ENCODE data around the gene STXBP6.

STXBP6 gene

GRCh38 chr14:24925771-24926374 is 124.1 kb downstream of the STXBP6 start:
- no peaks in the 10 kb centered on the region for H3K27me3 Mint-ChIP-seq (ENCODE audit: low read depth)
- no peaks in the 10 kb centered on the region for H3K36me3 Mint-ChIP-seq (ENCODE audit: low read depth)
- no peaks in the 10 kb centered on the region for H3K4me1 Mint-ChIP-seq (ENCODE audit: low read depth)
- H3K27ac Mint-ChIP-seq = no peak overlapping the region
- H3K4me3 Mint-ChIP-seq = no peak overlapping the region
- no peaks in the 10 kb centered on the region for H3K9me3 Mint-ChIP-seq

- Mint-ChIP-seq H3K27ac (no peak overlapping the region), H3K27me3 (ENCODE audit: low read depth) (no peaks in the 10 kb centered on the region), H3K9me3 (no peaks in the 10 kb centered on the region), H3K36me3 (ENCODE audit: low read depth) (no peaks in the 10 kb centered on the region), H3K4me3 (no peak overlapping the region), H3K4me1 (ENCODE audit: low read depth) (no peaks in the 10 kb centered on the region)
Measured at GRCh38 chr14:24924544-24924943, 125.4 kb downstream of the STXBP6 start.

- Mint-ChIP-seq H3K4me3 (no peak overlapping the region), H3K4me1 (ENCODE audit: low read depth) (no peaks in the 10 kb centered on the region)
Measured at GRCh38 chr14:24921903-24922302, 128.0 kb downstream of the STXBP6 start.

GRCh38 chr14:24920265-24921075 is 129.5 kb downstream of the STXBP6 start:
- no peaks in the 10 kb centered on the region for H3K36me3 Mint-ChIP-seq (ENCODE audit: low read depth)
- H3K9me3 Mint-ChIP-seq = no peaks in the 10 kb centered on the region
- H3K27ac Mint-ChIP-seq = no peak overlapping the region
- no peaks in the 10 kb centered on the region for H3K27me3 Mint-ChIP-seq (ENCODE audit: low read depth)
- H3K4me3 Mint-ChIP-seq = no peak overlapping the region
- H3K4me1 Mint-ChIP-seq (ENCODE audit: low read depth) = no peaks in the 10 kb centered on the region

More at GRCh38 chr14:24921903-24922302, 128.0 kb downstream of the STXBP6 start:
- Mint-ChIP-seq H3K27me3 (ENCODE audit: low read depth) (no peaks in the 10 kb centered on the region), H3K36me3 (ENCODE audit: low read depth) (no peaks in the 10 kb centered on the region), H3K27ac (no peak overlapping the region), H3K9me3 (no peaks in the 10 kb centered on the region)

GRCh38 chr14:24918822-24919221 is 131.1 kb downstream of the STXBP6 start:
- Mint-ChIP-seq H3K36me3 (ENCODE audit: low read depth) (no peaks in the 10 kb centered on the region), H3K9me3 (no peaks in the 10 kb centered on the region), H3K4me1 (ENCODE audit: low read depth) (no peaks in the 10 kb centered on the region), H3K27ac (no peak overlapping the region), H3K27me3 (ENCODE audit: low read depth) (peaks cover 5% of the 10 kb centered on the region), H3K4me3 (no peak overlapping the region)

- no peaks in the 10 kb centered on the region for H3K4me1 Mint-ChIP-seq (ENCODE audit: low read depth)
- no peaks in the 10 kb centered on the region for H3K36me3 Mint-ChIP-seq (ENCODE audit: low read depth)
- H3K9me3 Mint-ChIP-seq = no peaks in the 10 kb centered on the region
- peaks cover 5% of the 10 kb centered on the region for H3K27me3 Mint-ChIP-seq (ENCODE audit: low read depth)
- no peak overlapping the region for H3K27ac Mint-ChIP-seq
- H3K4me3 Mint-ChIP-seq = no peak overlapping the region
Measured at GRCh38 chr14:24915958-24916595, 133.9 kb downstream of the STXBP6 start.

GRCh38 chr14:24915403-24915921 is 134.5 kb downstream of the STXBP6 start:
- Mint-ChIP-seq H3K27ac (no peak overlapping the region), H3K4me3 (no peak overlapping the region), H3K36me3 (ENCODE audit: low read depth) (no peaks in the 10 kb centered on the region), H3K27me3 (ENCODE audit: low read depth) (peaks cover 7% of the 10 kb centered on the region), H3K9me3 (no peaks in the 10 kb centered on the region), H3K4me1 (ENCODE audit: low read depth) (no peaks in the 10 kb centered on the region)

GRCh38 chr14:24913746-24914145 is 136.2 kb downstream of the STXBP6 start:
- no peak overlapping the region for H3K27ac Mint-ChIP-seq
- no peaks in the 10 kb centered on the region for H3K36me3 Mint-ChIP-seq (ENCODE audit: low read depth)
- no peaks in the 10 kb centered on the region for H3K9me3 Mint-ChIP-seq
- peaks cover 7% of the 10 kb centered on the region for H3K27me3 Mint-ChIP-seq (ENCODE audit: low read depth)
- H3K4me3 Mint-ChIP-seq = no peak overlapping the region
- no peaks in the 10 kb centered on the region for H3K4me1 Mint-ChIP-seq (ENCODE audit: low read depth)

GRCh38 chr14:24913021-24913420 is 136.9 kb downstream of the STXBP6 start:
- H3K4me1 Mint-ChIP-seq (ENCODE audit: low read depth) = no peaks in the 10 kb centered on the region
- no peak overlapping the region for H3K27ac Mint-ChIP-seq
- H3K27me3 Mint-ChIP-seq (ENCODE audit: low read depth) = peaks cover 9% of the 10 kb centered on the region
- H3K36me3 Mint-ChIP-seq (ENCODE audit: low read depth) = no peaks in the 10 kb centered on the region
- no peaks in the 10 kb centered on the region for H3K9me3 Mint-ChIP-seq
- no peak overlapping the region for H3K4me3 Mint-ChIP-seq

- no peaks in the 10 kb centered on the region for H3K9me3 Mint-ChIP-seq
- no peaks in the 10 kb centered on the region for H3K4me1 Mint-ChIP-seq (ENCODE audit: low read depth)
- H3K27me3 Mint-ChIP-seq (ENCODE audit: low read depth) = peaks cover 17% of the 10 kb centered on the region
- H3K4me3 Mint-ChIP-seq = no peak overlapping the region
- H3K27ac Mint-ChIP-seq = no peak overlapping the region
- no peaks in the 10 kb centered on the region for H3K36me3 Mint-ChIP-seq (ENCODE audit: low read depth)
Measured at GRCh38 chr14:24911324-24912109, 138.4 kb downstream of the STXBP6 start.

GRCh38 chr14:24910408-24910986 is 139.4 kb downstream of the STXBP6 start:
- H3K27me3 Mint-ChIP-seq (ENCODE audit: low read depth) = peaks cover 17% of the 10 kb centered on the region
- H3K4me3 Mint-ChIP-seq = no peak overlapping the region
- no peaks in the 10 kb centered on the region for H3K4me1 Mint-ChIP-seq (ENCODE audit: low read depth)

GRCh38 chr14:24909523-24910302 is 140.2 kb downstream of the STXBP6 start:
- no peak overlapping the region for H3K27ac Mint-ChIP-seq
- peaks cover 16% of the 10 kb centered on the region for H3K27me3 Mint-ChIP-seq (ENCODE audit: low read depth)
- H3K9me3 Mint-ChIP-seq = no peaks in the 10 kb centered on the region
- H3K4me3 Mint-ChIP-seq = no peak overlapping the region
- H3K4me1 Mint-ChIP-seq (ENCODE audit: low read depth) = no peaks in the 10 kb centered on the region
- no peaks in the 10 kb centered on the region for H3K36me3 Mint-ChIP-seq (ENCODE audit: low read depth)

More at GRCh38 chr14:24910408-24910986, 139.4 kb downstream of the STXBP6 start:
- Mint-ChIP-seq H3K27ac (no peak overlapping the region), H3K9me3 (no peaks in the 10 kb centered on the region), H3K36me3 (ENCODE audit: low read depth) (no peaks in the 10 kb centered on the region)

GRCh38 chr14:24908592-24909236 is 141.2 kb downstream of the STXBP6 start:
- H3K27ac Mint-ChIP-seq = no peak overlapping the region
- H3K9me3 Mint-ChIP-seq = no peaks in the 10 kb centered on the region
- H3K27me3 Mint-ChIP-seq (ENCODE audit: low read depth) = peaks cover 13% of the 10 kb centered on the region
- H3K4me1 Mint-ChIP-seq (ENCODE audit: low read depth) = no peaks in the 10 kb centered on the region
- no peak overlapping the region for H3K4me3 Mint-ChIP-seq
- H3K36me3 Mint-ChIP-seq (ENCODE audit: low read depth) = no peaks in the 10 kb centered on the region

All from T-helper 1 cell treated with Interleukin-12 subunit alpha and Interleukin-12 subunit beta and Interleukin-4 antibody, amounts not matched to agents 30 μg/mL and 1 μg/mL, for 36 hours (primary cell).